Epithelial cell of proximal tubule (primary cell): ENCODE results near the gene IL1RAPL2. TPM values are rescaled to one million over a fixed set of nuclear protein-coding genes. Genes with fewer than 3 reads are reported as not detected.
"Not testable (repeated sequence)": the region's sequence is repeated elsewhere in the genome, so short reads cannot be mapped to it uniquely, and the experiment has no call there.

Source experiments
- DNase-seq: peaks from one replicate; pipeline ENCODE4 v3.0.0-alpha.2; 2011; ENCODE audit warnings: low read depth
- H3K4me3 ChIP-seq: 2 replicates; pipeline ENCODE4 v1.5.1; 2011; ENCODE audit warnings: low read depth, mild to moderate bottlenecking, low read length
- CTCF ChIP-seq: conservative IDR thresholded peaks from 2 replicates; pipeline ENCODE4 v1.5.1; 2012; ENCODE audit warnings: low read depth, mild to moderate bottlenecking, low read length
- total RNA-seq: library from RNA; depleted of rRNA; stranded (reverse); fragments of >200 nt; gene quantifications from 2 replicates; pipeline ENCODE4 v1.2.3, GENCODE V29; 2015

IL1RAPL2 gene
- total RNA-seq, 1 donor from 2014 or later: not detected

GRCh38 chrX:105759598-105759997, 1193.6 kb downstream of the IL1RAPL2 start:
- H3K4me3 ChIP-seq: no peak overlapping the region
- no peak for DNase-seq
- no peak for TF ChIP-seq CTCF

GRCh38 chrX:105765691-105766090, 1199.7 kb downstream of the IL1RAPL2 start:
- H3K4me3 ChIP-seq: no peak overlapping the region
- TF ChIP-seq CTCF: no peak
- no peak for DNase-seq

GRCh38 chrX:105773801-105774200, 1207.8 kb downstream of the IL1RAPL2 start:
- no peak for TF ChIP-seq CTCF
- DNase-seq: no peak
- H3K4me3 ChIP-seq: no peak overlapping the region

GRCh38 chrX:105775679-105776078, 1209.7 kb downstream of the IL1RAPL2 start:
- H3K4me3 ChIP-seq: no peak overlapping the region
- DNase-seq: no peak
- TF ChIP-seq CTCF: no peak

- TF ChIP-seq CTCF: no peak
- no peak for DNase-seq
- no peak overlapping the region for H3K4me3 ChIP-seq
These were observed 1215.8 kb downstream of the IL1RAPL2 start for GRCh38 chrX:105781804-105782203.

- not testable (repeated sequence) for DNase-seq, H3K4me3 ChIP-seq
These were observed 1230.9 kb downstream of the IL1RAPL2 start for GRCh38 chrX:105796877-105797276.

- no peak overlapping the region for H3K4me3 ChIP-seq
- TF ChIP-seq CTCF: no peak
- DNase-seq: no peak
These were observed 1237.9 kb downstream of the IL1RAPL2 start for GRCh38 chrX:105803891-105804290.

- DNase-seq, H3K4me3 ChIP-seq: not testable (repeated sequence)
These were observed 1239.7 kb downstream of the IL1RAPL2 start for GRCh38 chrX:105805655-105806054.
